ENCODE measurements around the gene LCN10. TPM values are rescaled to one million over a fixed set of nuclear protein-coding genes. Genes with fewer than 3 reads are reported as not detected.
A peak's percentile ranks its signal among the peaks of the same experiment; 100 is the strongest.

The LCN10 gene
- total and polyA plus RNA-seq, 2 of the 13 experiments (the other 11 are each of a cell fraction or from before 2014, with no cell fraction given) = 0.53 to 0.61 TPM

DNA sequence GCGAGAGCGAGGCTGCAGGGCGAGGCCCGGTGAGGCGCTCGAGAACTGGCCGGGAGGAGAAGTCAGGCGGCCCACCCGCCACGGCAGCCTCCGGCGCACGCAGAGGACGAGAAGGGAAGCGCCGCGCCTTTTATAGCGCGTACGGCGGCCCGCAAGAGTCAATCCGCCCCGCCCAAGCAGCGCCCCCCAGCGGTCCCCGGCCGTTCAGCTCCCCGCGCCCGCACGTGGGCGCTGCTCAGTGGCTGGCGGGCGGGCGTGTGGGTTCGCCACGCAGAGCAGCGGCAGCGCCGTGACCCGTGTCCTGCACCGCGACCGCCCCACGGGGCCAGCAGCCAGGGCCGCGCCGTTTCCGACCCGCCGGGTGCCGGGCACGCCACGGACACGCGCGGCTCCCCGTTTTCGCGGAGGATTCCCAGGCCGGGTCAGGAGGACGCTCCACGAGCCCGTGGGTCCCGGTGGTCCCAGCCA lies 14.6 kb downstream of the LCN10 start (continued):
- no peak for TF ChIP-seq FOXK2 (IDR thresholded peaks at IDR 0.05)
- TF ChIP-seq CEBPB (IDR thresholded peaks at IDR 0.05; ENCODE audit: borderline replicate concordance, low read depth, low read length) = no peak
- TF ChIP-seq, protein P1, sequence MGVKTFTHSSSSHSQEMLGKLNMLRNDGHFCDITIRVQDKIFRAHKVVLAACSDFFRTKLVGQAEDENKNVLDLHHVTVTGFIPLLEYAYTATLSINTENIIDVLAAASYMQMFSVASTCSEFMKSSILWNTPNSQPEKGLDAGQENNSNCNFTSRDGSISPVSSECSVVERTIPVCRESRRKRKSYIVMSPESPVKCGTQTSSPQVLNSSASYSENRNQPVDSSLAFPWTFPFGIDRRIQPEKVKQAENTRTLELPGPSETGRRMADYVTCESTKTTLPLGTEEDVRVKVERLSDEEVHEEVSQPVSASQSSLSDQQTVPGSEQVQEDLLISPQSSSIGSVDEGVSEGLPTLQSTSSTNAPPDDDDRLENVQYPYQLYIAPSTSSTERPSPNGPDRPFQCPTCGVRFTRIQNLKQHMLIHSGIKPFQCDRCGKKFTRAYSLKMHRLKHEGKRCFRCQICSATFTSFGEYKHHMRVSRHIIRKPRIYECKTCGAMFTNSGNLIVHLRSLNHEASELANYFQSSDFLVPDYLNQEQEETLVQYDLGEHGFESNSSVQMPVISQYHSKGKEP (CRISPR knock-in tag; IDR thresholded peaks at IDR 0.05) = peak; percentile 90
- TF ChIP-seq, protein P2, sequence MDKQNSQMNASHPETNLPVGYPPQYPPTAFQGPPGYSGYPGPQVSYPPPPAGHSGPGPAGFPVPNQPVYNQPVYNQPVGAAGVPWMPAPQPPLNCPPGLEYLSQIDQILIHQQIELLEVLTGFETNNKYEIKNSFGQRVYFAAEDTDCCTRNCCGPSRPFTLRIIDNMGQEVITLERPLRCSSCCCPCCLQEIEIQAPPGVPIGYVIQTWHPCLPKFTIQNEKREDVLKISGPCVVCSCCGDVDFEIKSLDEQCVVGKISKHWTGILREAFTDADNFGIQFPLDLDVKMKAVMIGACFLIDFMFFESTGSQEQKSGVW (CRISPR knock-in tag; IDR thresholded peaks at IDR 0.05; ENCODE audit: borderline replicate concordance) = no peak
- TF ChIP-seq ATM (IDR thresholded peaks at IDR 0.05; ENCODE audit: borderline replicate concordance) = no peak
- peak; percentile 39 for TF ChIP-seq SP2 (CRISPR knock-in tag; IDR thresholded peaks at IDR 0.05)
- peak; percentile 99 for TF ChIP-seq POLR2AphosphoS5 (IDR thresholded peaks at IDR 0.05; ENCODE audit: low read depth, low read length)
- TF ChIP-seq ZNF3 (CRISPR knock-in tag; IDR thresholded peaks at IDR 0.05) = no peak
- TF ChIP-seq SOX6 (IDR thresholded peaks at IDR 0.05) = no peak
- peak; percentile 64 for TF ChIP-seq SOX6 (CRISPR knock-in tag; IDR thresholded peaks at IDR 0.05)
- TF ChIP-seq ISL2 (CRISPR knock-in tag; IDR thresholded peaks at IDR 0.05) = peak; percentile 82
- TF ChIP-seq, protein P3, sequence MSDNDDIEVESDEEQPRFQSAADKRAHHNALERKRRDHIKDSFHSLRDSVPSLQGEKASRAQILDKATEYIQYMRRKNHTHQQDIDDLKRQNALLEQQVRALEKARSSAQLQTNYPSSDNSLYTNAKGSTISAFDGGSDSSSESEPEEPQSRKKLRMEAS (IDR thresholded peaks at IDR 0.05) = peak; percentile 99
- peak; percentile 76 for TF ChIP-seq FOXC1 (CRISPR knock-in tag; IDR thresholded peaks at IDR 0.05; ENCODE audit: borderline replicate concordance)
- TF ChIP-seq CHD4 (IDR thresholded peaks at IDR 0.05; ENCODE audit: borderline replicate concordance, low read length) = no peak
- TF ChIP-seq, protein P4, sequence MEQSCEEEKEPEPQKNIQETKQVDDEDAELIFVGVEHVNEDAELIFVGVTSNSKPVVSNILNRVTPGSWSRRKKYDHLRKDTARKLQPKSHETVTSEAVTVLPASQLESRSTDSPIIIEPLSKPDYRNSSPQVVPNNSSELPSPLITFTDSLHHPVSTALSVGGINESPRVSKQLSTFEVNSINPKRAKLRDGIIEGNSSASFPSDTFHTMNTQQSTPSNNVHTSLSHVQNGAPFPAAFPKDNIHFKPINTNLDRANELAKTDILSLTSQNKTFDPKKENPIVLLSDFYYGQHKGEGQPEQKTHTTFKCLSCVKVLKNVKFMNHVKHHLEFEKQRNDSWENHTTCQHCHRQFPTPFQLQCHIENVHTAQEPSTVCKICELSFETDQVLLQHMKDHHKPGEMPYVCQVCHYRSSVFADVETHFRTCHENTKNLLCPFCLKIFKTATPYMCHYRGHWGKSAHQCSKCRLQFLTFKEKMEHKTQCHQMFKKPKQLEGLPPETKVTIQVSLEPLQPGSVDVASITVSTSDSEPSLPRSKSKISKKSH (CRISPR knock-in tag; IDR thresholded peaks at IDR 0.05; ENCODE audit: borderline replicate concordance) = no peak
- no peak for TF ChIP-seq ZNF17 (CRISPR knock-in tag; IDR thresholded peaks at IDR 0.05)
- peak; percentile 61; the same call in 1 of the 2 replicates for TF ChIP-seq MTA1 (CRISPR knock-in tag; IDR thresholded peaks at IDR 0.05; ENCODE audit: borderline replicate concordance)
- peak; percentile 86 for TF ChIP-seq BHLHE40 (IDR thresholded peaks at IDR 0.05; ENCODE audit: low read length)
- TF ChIP-seq REL (CRISPR knock-in tag; conservative IDR thresholded peaks at IDR 0.05) = no peak
- TF ChIP-seq TARDBP (CRISPR knock-in tag; IDR thresholded peaks at IDR 0.05) = peak; percentile 84; the same call in 1 of the 2 replicates
- TF ChIP-seq KDM6A (CRISPR knock-in tag; IDR thresholded peaks at IDR 0.05; ENCODE audit: low read depth) = no peak
- peak; percentile 43; the same call in 1 of the 2 replicates for TF ChIP-seq ZNF598 (CRISPR knock-in tag; IDR thresholded peaks at IDR 0.05; ENCODE audit: borderline replicate concordance)
- TF ChIP-seq ZSCAN12 (CRISPR knock-in tag; IDR thresholded peaks at IDR 0.05) = no peak; the same call in 1 of the 2 replicates
- TF ChIP-seq ZSCAN20 (CRISPR knock-in tag; IDR thresholded peaks at IDR 0.05; ENCODE audit: borderline replicate concordance) = peak; percentile 83
- TF ChIP-seq, protein P5, sequence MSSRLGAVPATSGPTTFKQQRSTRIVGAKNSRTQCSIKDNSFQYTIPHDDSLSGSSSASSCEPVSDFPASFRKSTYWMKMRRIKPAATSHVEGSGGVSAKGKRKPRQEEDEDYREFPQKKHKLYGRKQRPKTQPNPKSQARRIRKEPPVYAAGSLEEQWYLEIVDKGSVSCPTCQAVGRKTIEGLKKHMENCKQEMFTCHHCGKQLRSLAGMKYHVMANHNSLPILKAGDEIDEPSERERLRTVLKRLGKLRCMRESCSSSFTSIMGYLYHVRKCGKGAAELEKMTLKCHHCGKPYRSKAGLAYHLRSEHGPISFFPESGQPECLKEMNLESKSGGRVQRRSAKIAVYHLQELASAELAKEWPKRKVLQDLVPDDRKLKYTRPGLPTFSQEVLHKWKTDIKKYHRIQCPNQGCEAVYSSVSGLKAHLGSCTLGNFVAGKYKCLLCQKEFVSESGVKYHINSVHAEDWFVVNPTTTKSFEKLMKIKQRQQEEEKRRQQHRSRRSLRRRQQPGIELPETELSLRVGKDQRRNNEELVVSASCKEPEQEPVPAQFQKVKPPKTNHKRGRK (CRISPR knock-in tag; IDR thresholded peaks at IDR 0.05) = no peak
